GM19324 (cell line): ENCODE results near the gene QSOX2.

Source experiments
- ATAC-seq: cut with Tn5 transposase; IDR thresholded peaks from one replicate; pipeline ENCODE4 v1.9.1; 2021; ENCODE audit warnings: mild to moderate bottlenecking, moderate library complexity; ENCODE audit not compliant: unreplicated experiment, low FRiP score

QSOX2 gene

DNA sequence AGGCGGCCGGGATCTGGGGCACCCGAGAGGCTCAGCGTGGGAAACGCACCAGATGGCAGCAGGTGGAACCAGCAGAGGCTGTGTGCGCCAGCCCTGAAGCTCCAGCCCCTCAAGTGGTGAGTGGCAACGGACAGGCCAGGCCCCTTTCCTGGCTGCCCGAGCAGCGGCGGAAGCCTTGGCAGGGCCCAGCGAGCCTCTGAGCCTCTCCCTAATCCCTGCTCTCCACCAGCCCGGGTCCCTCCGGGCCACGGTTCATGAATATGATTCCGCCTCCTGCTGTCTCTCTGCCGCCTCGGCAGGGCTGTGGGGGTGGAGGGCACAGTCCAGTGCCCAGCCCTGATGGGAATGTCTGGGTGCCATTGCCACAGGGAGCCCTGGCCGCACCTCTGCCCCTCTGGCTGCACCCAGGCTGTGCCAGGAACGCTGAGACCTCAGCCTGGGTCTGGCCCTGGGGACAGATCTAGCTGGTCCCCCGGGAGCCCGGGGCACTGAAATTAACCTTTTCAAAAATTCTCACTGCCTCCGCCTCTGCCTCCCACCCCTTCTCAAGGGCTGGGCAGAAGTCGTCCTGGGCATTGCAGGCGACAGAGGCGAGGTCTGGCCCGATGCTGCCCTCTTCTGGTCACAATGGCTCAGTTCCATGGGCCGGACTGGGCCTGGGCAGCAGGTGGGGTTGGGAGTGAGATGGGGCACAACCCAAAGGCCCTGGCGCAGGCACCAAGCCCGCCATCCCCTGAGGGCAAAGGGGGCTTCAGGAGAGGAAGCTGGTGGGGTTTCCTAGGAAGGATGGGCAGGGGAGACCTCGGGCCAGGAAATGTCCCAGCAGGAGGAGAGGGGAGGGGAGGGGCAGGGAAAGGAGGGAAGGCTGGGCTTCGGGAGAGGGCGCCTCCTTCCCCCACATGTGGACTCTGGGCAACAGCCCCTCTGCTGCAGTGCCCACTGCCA lies 38.0 kb upstream of the QSOX2 start:
- no peak for ATAC-seq

DNA sequence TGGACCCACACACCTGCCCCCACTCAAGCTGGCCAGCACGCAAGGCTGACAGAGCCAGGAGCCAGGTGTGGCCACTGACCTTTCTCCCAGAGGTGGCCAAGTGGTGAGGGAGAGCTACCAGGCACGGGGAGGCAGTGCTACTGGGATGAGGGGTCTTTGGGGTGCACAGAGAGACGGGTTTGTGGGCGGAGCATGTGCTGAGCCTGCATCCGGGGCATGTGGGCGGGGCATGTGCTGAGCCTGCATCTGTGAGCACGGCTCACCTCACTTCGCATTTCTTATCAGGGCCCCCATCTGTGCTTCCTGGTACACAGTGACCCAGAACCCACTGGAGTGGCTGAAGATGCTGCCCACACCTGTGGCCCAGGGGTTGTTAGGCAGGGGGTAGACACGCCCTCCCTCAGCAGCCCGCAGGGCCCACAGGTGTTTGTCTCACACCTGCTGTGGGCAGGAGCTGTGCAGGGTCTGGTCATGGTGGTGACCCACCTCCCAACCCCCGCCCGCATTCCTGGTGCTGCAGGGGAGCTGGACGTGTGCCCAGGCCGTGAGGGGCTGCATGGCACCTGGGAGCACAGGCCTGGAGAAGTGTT lies 36.8 kb upstream of the QSOX2 start:
- no peak for ATAC-seq

DNA sequence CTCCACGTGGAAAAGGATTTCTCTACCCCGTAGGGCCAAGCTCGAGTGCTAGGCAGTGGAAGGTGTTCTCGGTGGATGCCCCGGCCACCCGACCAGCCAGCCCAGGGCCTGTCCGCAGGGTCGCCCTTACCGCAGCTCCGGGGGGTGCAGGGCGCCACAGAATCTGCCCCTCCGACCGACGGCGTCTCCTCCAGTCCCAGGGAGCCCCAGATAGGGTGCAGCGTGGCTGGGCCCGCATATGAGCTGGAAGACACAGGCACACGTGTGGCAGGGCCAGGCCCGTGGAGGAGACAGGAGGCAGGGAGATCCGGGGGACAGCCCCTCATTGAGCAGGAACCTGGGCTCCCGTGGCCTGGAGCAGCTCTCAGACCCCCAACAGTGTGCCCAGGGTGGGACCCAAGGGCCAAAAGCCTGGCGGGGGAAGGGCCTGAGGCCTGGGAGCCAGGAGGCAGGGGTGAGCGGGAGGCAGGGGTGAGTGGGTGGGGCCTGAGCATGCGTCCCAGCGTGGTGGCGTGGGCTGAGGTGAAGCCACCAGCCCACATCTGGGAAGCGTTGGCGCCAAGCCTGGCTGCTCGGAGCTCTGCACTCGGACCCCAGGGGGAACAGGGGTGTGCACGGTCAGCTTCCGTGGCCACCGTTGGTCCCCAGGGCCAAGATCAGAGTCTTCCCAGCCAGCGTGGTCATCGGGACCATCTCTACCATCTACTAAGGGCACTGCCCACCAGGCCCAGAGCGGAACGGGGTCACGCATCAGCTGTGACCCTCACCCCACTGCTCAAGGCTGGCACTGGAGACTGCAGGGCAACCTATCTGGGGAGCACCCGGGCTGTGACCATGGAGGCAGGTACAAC lies 36.0 kb upstream of the QSOX2 start:
- ATAC-seq: no peak

DNA sequence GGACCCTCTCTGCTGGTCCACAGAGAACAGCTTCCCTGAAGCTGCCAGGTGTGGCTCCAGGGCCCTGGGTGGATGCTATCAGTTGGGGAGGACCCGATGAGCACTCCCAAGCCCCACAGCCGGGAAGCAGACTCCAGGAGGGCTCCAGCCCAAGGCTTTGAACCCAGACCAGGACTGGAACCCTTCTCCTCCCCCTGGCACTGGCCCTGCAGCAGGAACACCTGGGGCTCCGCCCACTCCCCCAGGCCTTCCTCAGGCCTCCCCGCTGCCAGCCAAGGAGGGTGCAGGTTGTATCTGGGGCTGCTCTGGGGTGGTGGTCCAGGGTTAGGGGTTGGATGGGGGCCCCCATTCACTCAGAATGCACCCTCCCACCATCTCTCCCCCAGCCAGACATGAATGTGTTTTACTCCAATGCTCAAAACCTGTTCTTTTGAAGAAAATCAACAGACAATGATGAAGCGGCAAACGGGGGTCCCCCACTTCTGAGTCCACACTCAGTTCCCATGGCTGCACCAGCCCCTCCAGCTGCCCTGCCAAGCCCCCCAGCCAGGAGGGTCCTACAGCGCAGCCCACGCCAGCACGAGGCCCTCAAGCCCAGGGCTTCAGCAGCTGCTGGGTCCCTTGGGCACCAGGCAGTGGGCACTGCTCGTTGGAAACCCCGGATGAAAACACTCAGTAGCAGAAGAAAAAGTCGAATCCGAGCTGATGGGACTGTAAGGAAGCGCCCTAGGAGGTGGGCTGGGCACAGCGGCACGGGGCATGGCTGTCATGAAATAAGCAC lies 35.1 kb upstream of the QSOX2 start:
- ATAC-seq: no peak

DNA sequence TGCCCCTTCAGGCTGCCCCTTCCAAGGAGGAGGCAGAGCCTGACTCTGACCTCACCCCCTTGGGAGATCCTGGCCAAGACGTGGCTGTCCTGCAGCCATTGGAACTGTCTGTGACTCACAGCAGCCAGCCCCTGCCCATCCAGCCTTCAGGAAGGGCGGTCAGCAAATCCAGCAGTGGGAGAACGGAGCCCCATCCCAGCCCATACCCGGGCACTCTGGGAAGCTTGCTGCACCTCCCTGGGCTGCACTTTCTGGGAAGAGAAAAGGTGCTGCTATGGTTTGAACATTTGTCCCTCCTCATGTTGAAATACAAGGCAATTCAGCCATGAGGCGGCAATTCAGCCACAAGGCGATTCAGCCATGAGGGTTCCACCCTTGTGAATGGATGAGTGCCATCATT lies 33.9 kb upstream of the QSOX2 start:
- no peak for ATAC-seq

DNA sequence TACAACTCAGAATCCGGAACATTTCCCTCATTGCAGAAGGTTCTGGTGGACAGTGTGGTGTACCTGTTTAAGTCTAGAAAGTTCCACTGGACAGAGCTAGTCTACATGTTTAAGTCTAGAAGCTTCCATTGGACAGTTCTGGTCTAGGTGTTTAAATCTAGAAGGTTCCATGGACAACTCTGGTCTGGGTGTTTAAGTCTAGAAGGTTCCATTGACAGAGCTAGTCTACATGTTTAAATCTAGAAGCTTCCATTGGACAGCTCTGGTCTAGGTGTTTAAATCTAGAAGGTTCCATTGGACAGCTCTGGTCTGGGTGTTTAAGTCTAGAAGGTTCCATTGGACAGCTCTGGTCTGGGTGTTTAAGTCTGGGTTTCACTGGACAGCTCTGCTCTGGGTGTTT lies 33.3 kb upstream of the QSOX2 start:
- no peak for ATAC-seq

DNA sequence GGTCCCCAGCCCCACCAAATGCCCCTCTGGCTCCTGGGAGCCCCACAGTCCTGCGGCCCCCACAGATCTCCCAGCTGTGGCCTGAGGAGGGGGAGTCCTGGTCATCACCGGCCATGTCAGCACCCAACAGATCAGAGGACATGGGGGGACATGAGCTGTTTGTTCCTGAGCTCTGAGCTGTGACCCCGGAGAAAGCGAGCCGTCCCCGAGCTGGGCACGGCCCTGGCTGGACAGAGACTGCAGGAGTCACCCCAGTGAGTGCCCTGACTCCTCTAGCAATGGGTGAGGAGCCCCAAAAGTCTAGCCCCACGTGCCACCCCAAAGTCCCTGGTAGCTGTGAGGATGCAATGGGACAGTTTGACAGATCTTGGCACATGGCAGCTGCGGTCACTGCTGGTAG lies 32.6 kb upstream of the QSOX2 start:
- no peak for ATAC-seq

DNA sequence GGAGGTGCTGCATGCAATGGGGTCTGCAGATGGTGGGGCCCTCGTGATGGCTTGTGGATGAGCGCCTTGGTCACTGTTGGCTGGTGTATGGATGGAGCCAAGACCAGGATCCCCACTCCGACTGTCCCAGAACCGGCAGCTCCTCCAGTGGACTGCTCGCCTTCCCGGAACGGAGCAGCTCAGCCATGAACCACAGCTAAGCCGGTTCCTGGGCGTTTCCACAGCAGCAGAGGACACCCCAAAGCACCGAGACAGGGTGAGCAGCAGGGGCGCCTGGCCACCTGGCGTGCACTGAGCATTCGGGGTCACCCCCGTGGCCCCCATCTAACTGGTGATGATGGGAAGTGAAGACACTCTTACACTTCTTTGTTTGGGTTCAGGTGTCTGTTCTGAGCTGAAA lies 32.1 kb upstream of the QSOX2 start:
- no peak for ATAC-seq

DNA sequence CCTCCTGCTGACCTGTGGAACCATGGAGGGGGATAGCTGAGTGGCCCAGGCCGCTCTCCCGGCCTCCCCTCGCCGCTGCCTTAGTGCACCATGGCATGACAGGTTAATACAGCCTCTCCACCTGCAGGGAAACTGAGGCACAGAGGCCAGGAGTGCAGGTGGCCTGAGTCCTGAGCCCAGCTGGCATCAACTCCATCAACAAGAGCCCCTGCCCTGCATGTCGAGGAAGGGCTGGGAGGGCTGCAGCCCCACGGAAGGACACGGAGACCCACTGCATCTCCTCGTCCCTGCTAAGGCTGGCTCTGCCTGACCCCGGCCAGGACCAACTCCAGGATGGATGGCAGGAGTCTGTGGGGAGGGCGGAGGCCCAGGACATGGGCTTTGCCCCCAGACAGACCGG lies 31.1 kb upstream of the QSOX2 start:
- ATAC-seq: no peak

DNA sequence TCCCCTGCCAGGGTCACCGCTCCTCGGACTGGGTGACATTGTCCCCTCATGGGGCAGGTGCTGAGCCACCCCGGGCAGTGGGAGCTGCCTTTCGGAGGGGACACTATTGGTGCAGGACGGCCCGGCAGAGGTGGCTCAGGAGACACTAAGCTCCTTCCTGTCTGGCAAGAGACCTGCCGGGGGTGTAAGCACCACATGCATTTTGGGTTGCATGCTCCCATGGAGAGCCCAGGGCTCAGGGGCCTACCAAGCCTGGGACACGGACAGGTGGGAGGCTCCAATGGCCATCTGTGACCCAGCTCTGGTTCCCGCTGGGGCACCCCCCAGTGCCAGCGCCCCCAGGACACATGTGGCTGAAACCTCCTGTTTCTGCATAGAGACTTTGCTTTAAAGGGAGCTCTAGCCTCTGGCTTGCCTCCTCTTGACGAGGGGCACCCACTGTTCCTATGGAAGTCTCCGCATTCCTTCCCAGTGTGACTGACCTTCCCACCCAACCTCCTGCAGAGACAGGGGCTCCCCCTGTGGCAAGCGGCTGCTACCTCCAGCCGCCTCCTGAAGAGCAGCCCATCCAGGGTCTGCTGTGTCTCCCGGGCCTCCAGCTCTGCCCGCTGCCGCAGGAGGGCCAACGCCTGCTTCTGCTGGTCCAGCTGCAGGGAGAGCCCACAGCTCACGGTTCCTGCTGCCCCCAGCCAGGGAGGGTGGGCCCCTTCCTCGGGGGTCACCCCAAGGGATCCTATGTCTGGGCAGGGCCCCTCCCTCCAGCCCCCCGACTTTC lies 30.2 kb upstream of the QSOX2 start:
- ATAC-seq: no peak

DNA sequence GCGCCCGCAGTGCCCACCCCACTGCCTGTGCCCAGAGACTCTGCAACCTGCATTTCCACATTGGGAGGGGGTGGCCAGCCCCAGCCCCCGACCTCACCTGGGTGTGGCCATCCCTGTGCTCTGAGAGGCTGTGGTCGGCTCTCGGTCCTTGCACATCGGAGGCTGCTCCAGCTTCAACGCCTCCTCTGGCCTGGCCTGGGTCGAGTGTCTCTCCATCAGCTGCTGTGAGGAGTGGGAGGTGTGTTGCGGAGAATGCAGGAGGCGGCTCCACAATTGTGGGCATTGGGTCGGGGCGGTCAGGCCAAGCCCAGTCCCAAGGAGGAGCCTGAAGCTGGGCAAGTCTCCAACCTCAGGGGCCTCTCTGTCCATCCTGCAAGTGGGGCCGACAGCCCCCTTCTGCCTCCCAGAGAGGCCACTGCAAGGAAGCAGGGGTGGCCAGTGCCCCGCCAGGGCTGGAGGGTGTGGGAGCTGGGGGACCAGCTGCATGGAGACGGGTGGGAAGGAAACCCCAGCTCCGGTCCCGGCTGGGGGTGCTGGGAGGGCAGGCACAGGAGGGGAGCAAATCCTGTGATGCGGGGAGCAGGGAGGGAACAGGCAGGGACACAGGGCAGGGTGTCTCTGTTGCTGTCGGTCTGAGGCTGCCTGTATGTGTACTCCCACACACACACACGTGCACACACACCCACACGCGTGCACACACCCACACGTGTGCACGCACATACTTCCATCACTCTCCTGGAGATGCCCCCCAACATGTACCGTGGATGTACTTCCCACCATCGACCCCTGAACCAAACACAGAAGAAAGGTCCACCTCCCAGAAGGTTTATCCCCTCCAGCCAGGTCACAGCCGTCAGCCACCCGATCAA lies 29.4 kb upstream of the QSOX2 start:
- ATAC-seq: no peak

DNA sequence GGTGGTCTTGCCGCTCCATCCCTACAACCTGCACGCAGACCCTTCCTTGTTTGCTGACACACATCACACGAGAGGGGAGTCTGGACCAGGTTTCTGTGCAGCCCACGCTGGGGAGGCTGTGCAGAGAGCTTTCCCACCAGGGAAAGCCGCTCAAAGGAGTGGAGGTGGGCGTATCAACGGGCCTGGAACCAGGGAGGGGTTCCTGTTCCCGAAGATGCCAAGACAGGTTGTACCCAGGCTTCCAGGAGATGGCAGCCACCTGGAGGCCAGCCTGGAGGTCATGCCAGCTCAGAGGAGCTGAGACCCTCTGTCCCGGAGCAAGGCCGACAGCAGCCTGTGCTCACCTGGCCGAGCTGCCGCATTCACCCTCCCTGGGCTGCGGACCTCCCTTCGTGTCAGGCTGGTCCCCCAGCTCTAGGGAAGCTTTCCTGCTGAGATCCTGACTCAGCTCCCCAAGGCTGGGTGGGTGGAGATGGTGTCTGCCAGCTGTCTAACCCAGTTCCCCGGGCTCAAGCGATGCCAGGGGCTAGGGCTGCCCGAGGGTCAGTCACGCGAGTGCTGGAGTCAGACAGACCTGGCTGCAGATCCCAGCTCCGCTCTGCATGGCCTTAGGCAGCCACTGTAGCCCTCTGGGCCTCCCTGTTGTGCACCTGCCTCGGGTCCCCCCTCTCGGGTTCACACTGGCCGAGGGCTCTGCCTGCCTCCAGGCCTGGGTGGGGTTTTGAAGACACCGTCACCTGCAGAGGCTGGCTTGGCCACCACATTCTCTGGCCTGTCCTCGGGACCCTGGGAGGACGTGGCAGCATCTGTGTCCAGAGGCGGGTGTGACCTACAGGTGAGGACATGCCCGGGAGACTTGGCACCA lies 28.5 kb upstream of the QSOX2 start:
- no peak for ATAC-seq

DNA sequence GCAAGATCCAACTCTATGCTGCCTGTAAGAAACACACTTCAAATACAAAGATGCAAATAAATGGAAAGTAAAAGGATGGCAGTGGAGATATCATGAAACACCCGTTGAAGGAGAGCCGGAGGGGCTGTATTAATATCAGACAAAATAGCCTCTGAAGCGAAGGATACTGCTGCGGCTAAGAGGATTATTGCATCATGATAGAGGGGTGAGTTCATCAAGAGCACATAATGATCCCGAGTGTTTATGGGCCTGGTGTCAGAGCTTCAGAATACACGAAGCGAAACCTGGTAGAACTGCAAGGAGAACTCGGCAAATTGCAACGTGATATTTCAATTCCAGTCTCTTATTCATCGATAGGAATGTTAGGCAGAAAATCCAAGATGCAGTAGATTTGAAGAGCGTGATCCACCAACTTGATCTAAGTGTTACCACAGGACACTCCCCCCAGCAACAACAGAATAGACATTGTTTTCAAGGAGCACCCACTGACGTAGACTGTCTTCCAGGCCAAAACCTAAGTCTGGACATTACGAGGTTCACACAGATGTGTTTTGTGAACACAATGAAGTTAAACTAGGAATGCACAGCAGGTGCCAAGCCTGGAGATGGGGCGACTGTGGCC lies 27.7 kb upstream of the QSOX2 start:
- ATAC-seq: no peak

DNA sequence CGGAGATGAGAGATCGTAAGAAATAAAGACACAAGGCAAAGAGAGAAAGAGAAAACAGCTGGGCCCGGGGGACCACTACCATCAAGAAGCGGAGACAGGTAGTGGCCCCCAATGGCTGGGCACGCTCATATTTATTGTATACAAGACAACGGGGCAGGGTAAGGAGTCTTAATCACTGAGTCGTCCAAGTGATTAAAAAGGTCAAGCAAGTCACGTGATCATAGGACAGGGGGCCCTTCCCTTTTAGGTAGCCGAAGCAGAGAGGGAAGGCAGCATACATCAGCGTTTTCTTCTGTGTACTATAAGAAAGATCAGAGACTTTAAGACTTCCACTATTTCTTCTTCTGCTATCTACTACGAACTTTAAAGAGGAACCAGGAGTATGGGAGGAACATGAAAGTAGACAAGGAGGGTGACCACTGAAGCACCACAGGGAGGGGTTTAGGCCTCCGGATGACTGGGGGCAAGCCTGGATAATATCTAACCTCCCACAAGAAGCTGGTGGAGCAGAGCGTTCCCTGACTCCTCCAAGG lies 24.6 kb upstream of the QSOX2 start:
- ATAC-seq: no peak

DNA sequence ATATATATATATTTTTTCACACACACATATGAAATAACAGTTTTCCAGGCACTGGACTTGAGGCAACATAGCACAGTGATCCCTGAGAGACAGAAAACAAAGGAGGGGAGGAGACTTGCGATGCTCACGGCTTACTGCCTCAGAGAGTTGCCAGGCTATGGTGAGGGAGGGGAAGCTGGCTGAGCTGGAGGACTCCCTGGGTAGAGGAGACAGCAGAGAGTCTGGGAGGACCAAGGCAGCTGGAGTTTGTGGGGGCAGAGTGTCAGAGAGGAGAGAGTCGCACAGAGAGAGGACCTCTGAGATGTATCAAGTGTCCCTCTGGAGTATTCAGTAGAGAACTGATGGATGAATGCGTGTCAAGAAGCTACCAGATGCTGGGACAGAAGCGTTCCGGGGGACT lies 23.1 kb upstream of the QSOX2 start:
- no peak for ATAC-seq

DNA sequence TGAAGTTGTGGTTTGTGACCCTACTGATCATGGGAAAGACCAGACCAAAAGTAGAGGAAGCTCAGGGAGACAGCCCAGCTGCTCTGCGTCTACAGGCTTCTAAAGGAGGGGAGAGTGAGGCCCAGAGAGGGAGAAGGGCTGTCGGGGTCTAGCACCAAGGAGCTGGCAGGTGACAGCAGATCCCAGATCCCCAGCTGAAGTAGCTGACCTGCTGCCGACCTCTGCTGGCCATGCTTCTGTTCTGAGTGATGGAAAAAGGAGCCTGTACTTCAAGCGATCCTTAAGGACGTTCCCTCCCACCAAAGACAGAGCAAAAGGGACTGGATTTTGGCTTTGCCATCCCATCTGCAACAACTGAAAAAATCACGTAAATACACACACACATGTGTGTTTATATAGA lies 22.7 kb upstream of the QSOX2 start:
- no peak for ATAC-seq
